Measurements from ENCODE around the gene CISH.
A peak's percentile ranks its signal among the peaks of the same experiment; 100 is the strongest.

The CISH gene, protein sequence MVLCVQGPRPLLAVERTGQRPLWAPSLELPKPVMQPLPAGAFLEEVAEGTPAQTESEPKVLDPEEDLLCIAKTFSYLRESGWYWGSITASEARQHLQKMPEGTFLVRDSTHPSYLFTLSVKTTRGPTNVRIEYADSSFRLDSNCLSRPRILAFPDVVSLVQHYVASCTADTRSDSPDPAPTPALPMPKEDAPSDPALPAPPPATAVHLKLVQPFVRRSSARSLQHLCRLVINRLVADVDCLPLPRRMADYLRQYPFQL

DNA sequence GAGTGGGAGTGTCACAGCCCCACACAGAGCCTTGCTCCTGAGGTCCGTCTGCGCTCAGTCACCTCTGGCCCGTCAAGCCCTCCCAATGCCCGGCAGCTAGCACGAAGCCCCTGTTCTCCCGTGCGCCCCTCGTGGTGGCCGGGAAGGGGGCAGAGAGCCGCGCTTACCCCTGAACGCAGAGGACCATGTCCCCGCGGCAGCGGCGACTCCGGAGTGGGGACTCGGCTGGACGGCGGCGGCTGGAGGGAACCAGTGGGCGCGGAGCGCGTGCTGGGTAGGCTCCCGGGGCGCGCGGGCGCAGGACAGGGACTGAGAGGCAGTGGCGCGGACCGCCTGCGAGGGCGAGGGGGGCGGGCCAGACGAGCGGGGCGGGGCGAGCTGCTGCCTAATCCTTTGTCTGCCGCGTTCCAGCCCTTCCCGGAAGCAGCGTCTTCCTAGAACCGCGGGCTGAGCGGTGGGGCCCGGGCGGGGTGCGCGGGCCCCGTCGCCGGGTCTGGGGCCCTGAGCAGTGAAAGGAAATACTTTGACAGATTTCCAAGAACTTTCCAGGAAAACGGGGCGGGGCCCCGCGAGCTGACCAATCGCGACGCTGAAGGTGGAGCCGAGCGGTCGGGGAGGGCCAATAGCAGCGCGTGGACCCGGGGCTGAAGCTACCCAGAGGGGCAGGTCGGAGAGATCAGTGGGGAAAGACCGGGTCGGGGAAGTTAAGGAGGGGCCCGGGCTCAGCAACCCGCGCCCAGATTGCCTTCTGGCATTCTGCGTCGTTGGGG is at the start of gene CISH:
CISH (minus strand) TSS at position 311 of the 770 bp plus-strand sequence; CDS start at position 187, 124 bp downstream.
- DNase-seq = peak; percentile 98

DNA sequence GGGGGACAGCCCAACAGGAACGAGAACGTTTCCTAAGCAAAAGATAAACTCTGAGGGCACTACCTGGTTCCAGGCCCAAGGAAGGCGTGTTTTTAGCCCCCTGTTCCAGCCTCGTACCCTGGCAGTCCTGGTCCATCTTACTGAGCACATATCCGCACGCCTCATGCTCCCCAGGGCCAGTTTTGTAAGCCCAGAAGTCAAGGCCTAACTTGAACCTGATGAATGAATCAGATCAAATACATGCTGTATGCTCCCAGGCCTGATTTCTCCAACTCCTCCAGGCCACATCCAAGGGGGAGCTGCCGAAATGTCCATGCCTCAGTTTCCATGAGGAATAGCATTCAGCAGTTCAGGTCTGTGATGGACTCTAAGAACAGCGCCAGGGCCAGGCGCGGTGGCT is 48.8 kb upstream of the CISH start:
- peak; percentile 45 for DNase-seq

DNA sequence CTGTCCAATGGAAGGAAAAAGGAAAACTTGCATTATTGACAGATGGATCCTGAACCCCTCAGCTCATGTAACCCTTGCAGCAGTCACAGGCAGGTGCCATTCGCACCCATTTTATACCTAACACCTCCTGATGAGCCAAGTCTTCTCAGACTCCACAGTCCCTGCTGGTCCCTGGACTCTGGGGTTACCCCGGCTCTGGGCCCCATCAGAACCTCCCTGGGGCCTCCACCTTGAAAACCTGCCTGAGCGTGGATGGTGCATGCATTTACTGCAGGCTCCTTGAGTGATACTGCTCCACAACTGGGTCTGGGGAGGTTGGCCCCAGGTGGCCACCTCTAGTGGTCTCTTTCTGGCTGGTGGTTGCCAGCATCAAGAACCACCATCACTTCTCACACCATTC is 47.3 kb upstream of the CISH start:
- peak; percentile 38 for DNase-seq

DNA sequence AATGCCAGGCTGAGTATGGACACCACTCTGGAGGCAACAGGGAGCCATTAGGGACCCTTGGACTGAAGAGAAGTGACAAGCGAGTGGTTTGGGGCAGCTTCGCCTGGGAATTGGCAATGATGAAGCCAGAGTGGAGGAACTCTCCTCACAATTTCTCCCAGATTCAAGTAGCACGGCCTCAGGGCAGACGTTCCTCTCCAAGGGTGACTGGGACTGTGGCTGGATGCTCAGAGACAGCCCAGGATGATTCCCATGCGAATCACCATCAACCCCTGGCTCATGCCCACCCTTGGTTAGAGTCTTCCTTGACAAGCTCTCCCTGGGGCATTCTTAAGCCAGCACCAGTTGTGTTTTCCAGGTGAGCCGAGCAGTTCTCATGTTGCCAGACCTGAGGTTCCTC is 46.8 kb upstream of the CISH start:
- DNase-seq = peak; percentile 41

DNA sequence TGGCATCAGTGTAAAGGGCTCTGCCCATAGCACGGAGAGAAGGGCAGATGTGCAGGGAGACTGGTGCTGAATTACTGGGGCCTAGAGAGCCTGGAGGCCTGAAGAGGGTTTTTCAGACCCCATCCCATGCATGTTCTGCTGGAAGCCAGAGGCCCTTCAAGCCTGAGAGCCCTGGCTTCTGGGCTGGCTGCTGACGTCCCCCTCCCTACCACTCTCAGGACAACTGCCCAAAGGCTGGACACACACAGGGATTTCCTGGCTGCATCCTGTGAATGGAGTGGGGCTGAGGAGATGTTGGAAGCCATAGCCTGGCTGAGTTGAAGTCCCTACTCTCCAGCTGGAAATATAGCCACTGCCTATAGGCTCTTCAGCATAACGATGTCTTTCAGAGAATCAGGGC is 46.2 kb upstream of the CISH start:
- DNase-seq = peak; percentile 36

DNA sequence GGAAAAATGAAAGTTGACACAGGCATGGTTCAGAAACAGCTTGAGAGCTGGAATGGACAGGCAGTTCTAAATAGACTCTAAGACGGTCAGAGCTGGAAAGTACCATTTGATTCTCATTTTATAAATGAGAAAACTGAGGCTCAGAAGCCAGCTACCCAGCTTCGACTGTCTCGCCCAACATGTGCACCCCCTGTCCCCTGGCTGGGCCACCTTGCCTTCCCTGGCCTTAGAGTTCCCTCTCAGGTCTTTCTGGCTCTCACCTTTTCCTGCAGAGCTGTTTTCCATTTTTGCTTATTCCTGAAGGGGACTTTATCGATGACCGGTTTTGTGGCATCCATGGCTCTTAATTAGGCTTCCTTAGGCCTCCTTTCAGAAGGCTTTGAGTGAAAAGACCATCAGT is 45.8 kb upstream of the CISH start:
- DNase-seq = peak; percentile 42

DNA sequence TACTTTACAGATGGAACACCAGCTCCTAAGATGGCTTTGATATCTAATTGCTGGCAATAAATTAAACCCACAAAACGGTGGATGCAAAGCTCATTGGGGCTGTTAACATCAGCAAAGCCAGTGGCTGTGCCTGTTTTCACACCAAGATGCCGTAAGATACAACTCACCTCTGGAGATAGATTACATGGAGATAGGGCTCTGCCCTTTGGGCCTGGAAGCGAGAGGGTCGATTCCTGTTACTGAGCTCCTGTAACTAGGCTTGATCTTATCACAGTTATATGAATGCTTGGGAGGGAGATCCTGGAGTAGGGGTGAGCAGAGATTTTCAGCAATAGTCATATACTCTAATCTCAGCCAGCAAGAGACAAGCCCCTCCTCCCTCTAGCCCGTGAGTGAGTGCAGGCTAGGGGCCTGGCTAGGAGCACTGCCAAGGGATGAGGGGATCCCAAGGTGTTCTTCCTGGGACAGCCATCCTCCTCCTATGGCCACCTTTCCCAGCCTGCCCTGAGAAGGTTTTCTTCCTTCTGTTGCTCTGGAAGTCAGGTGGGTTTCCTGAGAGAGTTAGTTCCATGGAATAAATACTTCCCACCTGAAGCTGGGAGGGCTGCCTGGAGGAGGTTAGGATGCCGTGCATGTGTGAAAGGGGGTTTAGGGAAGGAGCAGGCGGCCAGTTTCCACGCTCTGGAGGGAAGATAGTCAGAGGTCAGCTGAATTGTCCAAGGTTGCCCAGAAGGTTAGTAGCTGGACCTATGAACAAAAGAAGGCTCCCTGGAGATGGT is 45.0 kb upstream of the CISH start:
- no peak for DNase-seq

DNA sequence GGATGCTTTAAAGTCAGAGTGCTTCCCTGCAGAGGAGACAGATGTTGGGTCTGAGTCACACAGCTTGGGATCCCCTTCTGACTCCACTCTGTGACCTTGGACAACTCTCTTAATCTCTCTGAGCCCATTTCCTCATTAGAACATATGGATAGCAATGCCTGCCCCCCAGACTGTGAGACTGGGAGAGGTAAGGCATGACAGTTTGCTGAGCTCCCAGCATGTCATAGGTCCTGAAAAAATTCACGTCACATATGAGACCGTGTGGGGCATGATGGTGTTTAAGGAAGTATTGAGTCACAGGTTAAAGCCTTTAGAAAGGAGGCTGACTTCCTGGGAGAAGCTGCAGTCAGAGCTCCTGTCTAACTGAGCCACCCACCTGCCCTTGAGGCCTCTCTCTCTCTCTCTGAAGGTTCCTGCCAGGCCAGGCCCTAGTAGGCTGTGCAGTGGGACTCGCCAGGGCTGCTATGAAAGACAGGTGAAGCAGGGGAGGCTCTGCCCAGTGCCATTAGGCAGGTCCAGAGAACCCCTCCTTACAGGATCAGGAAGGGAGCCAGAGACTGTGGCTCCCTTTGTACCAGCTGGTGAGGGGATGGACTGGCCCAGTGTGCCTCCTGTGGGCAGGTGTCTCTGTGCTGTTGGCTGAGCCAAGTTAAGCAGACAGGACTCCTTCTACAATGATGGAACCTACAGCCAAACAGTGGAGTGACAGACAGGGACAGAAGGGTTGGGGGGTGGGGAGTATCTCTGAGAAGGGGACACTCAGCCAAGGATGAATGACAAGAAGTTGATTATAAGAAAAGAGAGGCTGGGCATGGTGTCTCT is 43.6 kb upstream of the CISH start:
- DNase-seq = no peak

DNA sequence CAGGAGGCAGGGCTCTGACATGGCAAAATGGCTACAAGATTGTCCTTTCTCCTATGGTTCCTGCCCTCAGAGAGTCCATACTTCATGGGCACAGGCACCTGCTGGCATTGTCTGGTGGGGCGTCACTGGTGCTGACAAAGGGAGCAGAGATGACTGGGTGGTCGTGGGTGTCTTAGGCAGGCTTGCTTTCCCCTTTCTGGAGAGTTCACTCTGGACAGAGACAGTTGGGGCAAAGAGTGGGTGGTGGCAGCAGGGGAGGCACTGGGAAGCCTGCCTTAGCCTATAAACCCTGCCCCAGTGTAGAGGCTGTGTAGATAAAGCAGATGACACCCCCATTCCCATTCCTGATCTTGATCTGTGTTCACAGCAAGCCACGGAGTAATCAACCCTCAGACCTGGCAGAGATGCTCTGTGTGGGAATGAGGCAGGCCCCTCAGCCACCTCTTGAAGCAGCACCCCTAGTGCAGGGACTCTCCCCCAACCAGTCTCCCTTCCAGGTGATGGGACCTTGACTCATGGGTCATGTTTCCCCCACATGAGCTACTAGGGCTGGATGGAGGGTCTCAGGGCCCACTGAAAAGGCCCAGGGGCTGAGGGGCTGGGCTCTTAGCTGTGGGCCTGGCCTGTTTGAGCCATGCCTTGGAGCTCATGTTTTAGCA is 42.5 kb upstream of the CISH start:
- no peak for DNase-seq

DNA sequence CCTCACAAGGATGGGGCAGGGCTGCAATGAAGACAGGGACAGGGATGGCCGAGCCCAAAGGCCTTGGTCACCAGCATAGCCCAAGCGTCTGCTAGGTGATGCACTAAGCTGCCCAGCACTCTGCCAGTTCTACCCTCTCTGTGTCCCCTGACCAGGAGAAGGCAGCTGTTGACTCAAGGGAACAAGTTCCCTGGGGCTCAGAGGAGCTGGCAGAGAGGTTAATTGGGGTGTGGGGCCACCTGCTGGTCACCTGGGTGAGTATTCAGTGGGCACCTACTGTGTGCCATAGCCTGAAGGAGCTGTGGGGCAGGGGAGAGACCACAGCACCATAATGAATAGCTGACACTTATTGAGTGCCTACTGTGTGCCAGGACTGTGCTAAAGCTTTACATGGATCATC is 41.1 kb upstream of the CISH start:
- DNase-seq = peak; percentile 81

DNA sequence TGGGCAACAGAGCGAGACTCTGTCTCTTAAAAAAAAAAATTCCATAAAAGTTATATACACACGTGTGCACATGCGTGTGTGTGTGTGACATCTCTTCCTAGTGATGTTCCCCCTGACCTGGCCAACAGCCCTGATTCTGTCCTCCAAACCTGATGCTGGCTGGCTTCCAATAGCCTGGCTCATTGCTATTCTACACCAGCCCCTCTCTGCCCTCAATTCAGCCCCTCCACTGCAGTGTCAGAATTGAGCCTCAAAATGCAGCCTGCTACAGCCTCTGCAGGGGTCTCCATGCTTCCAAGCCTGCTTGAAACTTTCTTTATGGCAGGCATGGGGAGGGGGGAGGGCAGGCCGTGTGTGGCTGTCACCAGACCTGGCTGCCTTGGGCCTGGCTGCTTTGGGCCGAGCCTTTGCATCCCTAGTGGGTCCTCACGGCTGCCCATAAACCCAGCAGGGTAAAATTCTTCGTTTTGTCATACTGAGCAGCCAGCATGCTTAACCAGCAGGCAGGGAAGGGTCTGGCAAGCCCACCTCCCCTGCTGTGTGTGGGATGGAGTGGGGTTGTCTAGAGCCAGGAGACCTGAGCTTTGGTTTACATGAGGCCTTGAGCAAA is 40.5 kb upstream of the CISH start:
- DNase-seq = no peak

DNA sequence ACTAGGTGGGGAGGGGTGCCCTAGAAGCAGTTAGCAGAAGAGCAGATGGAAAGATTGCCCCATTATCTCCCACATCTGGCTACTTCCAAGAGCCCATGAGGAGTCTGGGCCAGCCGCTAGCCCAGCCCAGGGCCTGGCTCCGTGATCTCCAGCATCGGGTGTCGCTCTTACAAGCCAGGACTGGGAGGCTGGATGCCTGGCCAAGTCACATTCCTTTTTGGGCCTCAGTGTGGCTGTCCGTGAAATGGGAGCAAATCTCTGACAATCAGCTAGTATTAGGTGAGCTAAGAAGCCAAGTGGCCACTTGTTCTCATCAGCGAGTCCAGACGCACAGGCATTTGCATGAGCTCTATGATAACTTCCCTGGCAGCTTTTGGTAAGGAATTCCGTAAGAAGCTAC is 39.9 kb upstream of the CISH start:
- no peak for DNase-seq

DNA sequence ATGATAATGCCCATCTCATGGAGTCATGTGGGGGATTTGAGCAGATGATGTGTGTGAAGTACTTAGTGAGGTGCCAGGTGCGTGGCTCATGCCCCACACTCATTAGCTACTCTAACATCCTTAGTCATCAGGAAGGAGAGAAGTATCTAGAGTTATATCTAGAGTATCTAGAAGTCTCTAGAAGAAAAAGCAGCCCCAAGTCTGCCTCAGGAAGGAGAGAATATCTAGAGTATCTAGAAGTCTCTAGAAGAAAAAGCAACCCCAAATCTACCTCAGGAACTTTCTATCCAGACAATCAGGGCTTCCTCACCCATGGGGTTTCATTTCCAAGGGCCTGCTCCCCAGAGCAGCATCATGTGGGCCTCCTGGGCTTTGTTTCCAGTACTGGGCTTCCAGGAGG is 38.4 kb upstream of the CISH start:
- no peak for DNase-seq

DNA sequence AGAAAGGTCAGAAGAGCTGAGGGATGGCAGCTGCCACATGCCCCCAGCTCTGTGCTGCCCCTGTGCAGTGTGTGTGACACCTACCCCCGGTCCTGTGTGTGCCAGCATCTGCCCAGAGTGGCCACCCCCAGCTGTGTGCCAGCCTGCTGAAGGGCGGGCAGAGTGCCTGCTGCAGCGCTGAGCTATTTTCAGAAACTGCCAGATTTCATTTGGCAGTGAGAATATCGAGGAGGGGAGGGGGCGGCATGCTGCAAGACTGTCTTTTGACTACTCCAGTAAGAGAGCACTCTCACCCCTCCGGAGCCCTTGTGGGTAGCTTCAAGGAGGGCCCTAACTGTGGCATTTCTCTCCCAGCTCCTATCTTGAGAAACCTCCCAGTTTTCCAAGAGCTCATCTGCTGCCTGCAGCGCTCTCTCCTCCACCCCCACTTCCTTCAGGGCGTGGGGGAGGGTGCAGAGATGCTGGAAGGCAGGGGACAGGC is 37.9 kb upstream of the CISH start:
- no peak for DNase-seq

DNA sequence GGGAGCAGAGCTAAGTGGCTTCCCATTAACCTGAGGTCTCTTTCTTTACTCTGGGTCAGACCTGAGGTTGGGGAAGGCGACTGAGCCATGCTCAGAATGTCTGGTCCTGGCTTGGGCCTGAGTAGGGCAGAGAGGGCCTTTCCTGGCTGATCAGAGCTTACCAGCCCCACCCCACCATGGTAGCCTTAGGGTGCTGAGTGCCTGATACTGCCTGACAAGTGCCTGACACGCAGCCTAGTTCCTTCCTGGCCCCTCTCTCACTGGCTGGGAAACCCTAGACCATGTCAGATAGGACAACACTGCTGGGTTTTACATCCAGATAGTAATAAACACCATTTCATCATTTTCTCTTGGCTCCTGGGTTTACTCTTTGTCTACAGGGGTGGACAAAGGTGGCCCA is 37.4 kb upstream of the CISH start:
- no peak for DNase-seq

DNA sequence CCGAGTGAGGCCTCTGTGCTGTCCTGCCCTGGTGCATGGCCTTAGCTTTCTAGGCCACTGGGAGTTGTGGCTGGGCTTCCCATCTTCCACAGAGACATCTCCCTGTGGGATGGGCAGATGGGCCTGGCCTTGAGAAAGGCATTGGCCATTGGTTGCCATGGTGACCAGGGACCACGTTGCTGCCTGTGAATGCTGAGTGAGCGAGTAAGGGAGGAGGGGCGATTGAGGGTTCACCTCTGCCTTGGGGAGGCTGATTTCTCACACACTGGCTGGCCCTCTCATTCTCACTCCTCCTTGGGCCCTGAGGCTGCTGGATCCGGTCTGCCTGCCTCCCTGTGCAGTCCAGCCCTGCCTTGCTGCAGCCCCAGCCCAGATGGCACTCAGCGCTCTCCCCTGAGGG is 36.7 kb upstream of the CISH start:
- no peak for DNase-seq

DNA sequence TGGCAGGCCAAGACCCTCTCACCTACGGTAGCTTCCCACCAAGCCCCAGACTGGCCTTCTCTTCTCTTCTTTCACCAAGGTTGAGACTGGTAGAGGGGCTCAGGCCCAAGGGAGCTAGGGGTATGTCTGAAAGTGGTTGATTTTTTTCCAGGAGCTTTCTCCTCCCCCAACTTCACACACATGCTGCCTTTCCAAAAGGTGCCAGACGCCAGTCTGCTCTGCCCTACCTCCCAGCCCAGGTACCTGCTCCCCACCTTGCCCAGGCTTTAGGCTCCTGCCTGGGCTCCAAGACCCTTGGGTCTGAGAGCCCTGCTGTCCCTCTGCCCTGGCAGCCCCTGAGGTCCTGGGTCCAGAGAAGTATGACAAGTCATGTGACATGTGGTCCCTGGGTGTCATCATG is 33.8 kb upstream of the CISH start:
- DNase-seq = no peak

DNA sequence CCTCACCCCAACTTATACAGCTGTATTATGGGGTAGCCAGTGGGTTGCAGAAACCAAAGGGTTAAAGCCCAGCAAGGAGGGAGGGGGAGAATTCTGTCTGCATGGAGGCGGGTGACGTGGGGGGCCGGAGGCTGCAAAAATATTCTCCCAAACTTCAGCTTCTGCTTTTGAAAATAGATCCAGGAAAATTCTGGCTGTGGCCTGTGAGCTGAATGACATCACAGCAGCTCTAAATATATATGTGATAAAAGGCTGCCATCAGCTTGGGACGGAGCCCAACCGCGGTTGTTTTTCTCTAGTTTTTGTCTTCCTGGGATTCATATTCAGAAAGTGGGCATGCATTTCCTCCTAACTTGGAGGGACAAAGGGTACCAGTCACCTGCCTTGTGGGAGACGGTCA is 33.0 kb upstream of the CISH start:
- no peak for DNase-seq

DNA sequence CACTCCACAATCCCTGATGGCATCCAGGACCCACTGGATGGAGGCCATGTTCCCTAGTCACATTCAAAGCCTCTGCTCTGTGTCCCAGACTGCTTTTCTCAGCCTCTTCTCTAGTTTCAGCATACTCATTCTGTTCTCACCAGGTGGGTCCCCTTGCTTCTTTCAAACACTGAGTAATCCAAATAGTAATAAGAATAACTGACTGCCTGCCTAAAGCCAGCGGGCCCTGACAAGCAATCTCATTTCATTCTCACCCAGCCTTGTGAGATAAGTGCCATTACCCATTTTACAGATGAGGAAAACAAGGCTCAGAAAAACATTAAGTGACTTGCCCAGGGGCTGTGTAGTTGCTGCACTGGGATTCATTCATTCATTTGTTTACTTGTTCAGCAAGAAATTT is 30.8 kb upstream of the CISH start:
- DNase-seq = no peak

DNA sequence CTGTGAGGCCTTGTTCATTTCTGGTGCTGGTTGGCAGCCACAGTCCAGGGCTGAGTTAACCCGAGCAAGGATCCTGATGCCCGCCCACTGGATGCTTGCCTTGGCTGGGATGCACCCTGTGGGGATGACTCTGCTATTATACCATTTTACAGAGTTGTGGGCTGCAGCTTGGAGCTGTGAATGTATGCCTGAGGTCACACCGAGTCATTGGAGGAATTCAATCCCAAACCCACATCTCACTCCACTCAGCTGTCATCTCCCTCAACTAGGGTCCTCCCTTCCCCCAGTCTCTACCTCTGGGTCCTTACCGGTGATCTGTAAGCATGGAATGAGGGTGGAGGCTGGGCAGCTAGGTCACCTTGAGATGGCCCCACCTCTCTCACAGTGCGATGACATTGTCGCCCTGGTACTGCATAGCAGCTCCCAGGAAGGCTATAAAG is 27.5 kb upstream of the CISH start:
- DNase-seq = no peak

DNA sequence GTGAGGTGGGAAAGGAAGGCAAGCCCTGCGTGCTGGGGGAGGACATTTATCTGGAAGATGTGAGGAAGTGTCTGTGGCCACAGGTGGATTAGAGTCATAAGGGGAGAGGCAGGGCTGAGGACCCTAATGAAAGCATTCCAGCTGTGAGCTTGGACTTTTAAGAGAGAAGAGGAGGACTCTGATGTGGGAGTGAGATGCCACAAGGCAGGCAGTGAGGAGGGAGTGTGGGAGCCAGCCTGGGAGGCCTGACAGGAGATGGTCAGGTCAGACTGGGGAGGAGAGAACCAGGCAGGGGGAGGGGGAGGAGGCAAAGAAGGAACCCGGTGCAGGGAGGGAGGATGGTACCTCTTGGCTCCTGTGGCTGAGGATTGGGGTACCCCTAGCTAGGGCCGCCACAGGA is 26.4 kb upstream of the CISH start:
- DNase-seq = no peak

DNA sequence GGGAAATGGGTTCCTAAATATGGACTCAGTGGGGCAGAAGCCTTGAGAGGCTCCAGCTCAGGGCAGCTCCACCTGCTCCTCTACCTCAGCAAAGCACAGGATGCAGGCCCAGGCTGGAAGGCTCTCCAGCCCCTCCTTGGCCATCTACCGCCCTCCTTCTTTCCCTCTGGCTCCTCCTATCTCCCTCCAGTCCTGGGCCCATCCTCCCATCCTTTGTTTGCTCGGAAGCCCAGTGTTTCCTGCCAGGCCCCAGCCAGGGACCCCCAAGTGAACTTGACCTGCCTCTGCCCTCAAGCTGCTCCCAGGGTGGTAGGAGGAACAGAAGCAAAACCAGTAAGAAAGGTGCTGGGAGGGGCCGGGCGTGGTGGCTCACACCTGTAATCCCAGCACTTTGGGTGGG is 25.4 kb upstream of the CISH start:
- DNase-seq = no peak
